Measurements from ENCODE around the gene CDH4.

Gene CDH4

DNA sequence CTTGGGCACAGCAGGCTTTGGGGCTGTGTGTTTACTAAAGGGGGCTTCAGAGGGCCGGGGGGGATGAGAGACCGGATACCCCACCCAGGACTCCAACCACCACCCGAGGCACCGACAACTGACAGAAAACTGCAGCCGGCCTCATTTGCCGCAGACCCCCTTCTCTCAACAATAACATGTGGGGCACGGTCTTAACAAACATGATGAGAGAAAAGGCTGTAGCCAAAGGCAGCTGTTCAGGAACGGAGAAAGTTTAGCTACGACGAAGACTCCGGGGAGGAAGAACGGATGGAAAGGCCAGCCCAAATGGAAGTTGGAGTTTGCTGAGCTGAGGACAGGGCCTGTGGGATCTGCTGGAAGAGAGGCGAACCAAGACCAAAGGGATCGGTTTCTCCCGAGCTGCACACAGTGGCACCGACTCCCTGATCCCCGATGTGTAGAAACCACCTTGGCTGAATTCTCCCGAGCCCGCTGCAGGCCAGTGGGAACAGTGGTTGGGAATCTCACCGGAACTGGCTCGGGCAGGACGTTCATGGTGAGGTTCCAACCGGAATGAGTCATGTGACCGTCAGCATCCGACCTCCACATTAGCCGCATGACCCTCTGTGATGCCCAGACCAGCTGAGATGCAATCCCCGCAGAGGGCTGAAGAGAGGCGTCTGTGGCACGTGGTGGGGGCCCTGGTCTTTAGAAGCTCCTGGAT lies 454.3 kb downstream of the CDH4 start:
- Mint-ChIP-seq H3K27me3 (no peaks in the 10 kb centered on the region), H3K36me3 (ENCODE audit: low read depth) (no peaks in the 10 kb centered on the region), H3K4me1 (ENCODE audit: low read depth) (no peaks in the 10 kb centered on the region), H3K4me3 (no peak overlapping the region), H3K27ac (no peak overlapping the region), H3K9me3 (peaks cover 7% of the 10 kb centered on the region)
- intact Hi-C loops (cut with micrococcal nuclease) = no loop called here

DNA sequence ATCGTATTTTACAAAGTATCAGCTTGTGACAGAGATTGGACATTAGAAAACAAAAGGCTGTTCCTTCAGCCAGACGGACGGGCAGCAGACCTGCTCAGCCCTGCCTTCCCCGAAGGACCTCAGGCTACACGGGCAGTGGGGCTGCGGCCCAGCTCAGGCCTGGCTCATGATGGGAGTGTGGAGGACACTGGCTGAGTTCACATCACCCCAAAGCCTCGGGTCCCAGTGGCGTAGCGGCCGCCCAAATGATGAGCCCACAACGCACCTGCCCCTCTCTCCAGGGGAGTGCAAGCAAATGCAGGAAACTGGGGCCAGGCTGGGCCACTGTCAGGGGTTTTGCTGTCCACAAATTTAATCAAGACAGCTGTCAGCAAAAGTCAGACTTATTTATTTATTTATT lies 456.8 kb downstream of the CDH4 start:
- intact Hi-C loops (cut with micrococcal nuclease) = no loop called here
- H3K4me1 Mint-ChIP-seq (ENCODE audit: low read depth) = no peaks in the 10 kb centered on the region

GRCh38 chr20:61710108-61710507 lies 458.0 kb downstream of the CDH4 start:
- intact Hi-C loops (cut with micrococcal nuclease) = no loop called here
- H3K27me3 Mint-ChIP-seq = no peaks in the 10 kb centered on the region
- no peaks in the 10 kb centered on the region for H3K36me3 Mint-ChIP-seq (ENCODE audit: low read depth)
- H3K27ac Mint-ChIP-seq = no peak overlapping the region
- peaks cover 17% of the 10 kb centered on the region for H3K9me3 Mint-ChIP-seq
- H3K4me3 Mint-ChIP-seq = no peak overlapping the region
- no peaks in the 10 kb centered on the region for H3K4me1 Mint-ChIP-seq (ENCODE audit: low read depth)

More for the DNA sequence above, 456.8 kb downstream of the CDH4 start:
- H3K36me3 Mint-ChIP-seq (ENCODE audit: low read depth) = no peaks in the 10 kb centered on the region
- H3K27me3 Mint-ChIP-seq = no peaks in the 10 kb centered on the region
- H3K4me3 Mint-ChIP-seq = no peak overlapping the region
- peaks cover 10% of the 10 kb centered on the region for H3K9me3 Mint-ChIP-seq
- H3K27ac Mint-ChIP-seq = no peak overlapping the region

DNA sequence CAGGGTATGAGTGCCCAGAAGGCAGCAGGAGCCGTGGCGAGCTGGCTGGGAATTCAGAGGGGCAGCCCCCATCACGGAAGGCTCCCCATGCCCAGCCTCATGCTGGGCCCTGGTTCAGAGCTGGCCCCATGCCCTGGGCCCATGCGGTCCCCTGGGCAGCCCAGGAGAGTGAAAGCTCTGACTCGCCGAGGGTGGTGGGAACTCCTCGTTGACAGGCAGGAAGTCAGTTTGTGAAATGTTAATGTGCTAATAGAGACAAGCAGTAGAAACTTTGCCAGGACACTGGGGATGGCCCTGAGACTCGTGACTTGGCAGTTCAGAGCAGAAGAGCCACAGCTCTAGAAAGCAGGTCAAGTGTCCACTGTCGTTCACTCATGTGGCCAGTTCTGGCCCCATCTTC lies 460.6 kb downstream of the CDH4 start:
- intact Hi-C loops (cut with micrococcal nuclease) = no loop called here
- Mint-ChIP-seq H3K27ac (no peak overlapping the region), H3K36me3 (ENCODE audit: low read depth) (no peaks in the 10 kb centered on the region), H3K27me3 (no peaks in the 10 kb centered on the region), H3K4me3 (no peak overlapping the region), H3K9me3 (peaks cover 31% of the 10 kb centered on the region), H3K4me1 (ENCODE audit: low read depth) (no peaks in the 10 kb centered on the region)

GRCh38 chr20:61718361-61719005 lies 466.4 kb downstream of the CDH4 start:
- Mint-ChIP-seq H3K27ac (no peak overlapping the region), H3K9me3 (peaks cover 21% of the 10 kb centered on the region), H3K36me3 (ENCODE audit: low read depth) (no peaks in the 10 kb centered on the region), H3K4me1 (ENCODE audit: low read depth) (no peaks in the 10 kb centered on the region), H3K27me3 (peaks cover 5% of the 10 kb centered on the region), H3K4me3 (no peak overlapping the region)
- intact Hi-C loops (cut with micrococcal nuclease) = no loop called here

GRCh38 chr20:61719691-61720347 lies 467.8 kb downstream of the CDH4 start:
- Mint-ChIP-seq H3K36me3 (ENCODE audit: low read depth) (no peaks in the 10 kb centered on the region), H3K4me3 (peak overlapping the region; percentile 68), H3K4me1 (ENCODE audit: low read depth) (no peaks in the 10 kb centered on the region), H3K27me3 (peaks cover 5% of the 10 kb centered on the region), H3K9me3 (peaks cover 16% of the 10 kb centered on the region), H3K27ac (peak overlapping the region; percentile 57)
- intact Hi-C loops (cut with micrococcal nuclease) = no loop called here

- Mint-ChIP-seq H3K4me1 (ENCODE audit: low read depth) (no peaks in the 10 kb centered on the region), H3K27ac (peak overlapping the region; percentile 57), H3K27me3 (peaks cover 5% of the 10 kb centered on the region), H3K4me3 (no peak overlapping the region), H3K9me3 (peaks cover 11% of the 10 kb centered on the region), H3K36me3 (ENCODE audit: low read depth) (no peaks in the 10 kb centered on the region)
- intact Hi-C loops (cut with micrococcal nuclease) = no loop called here
Measured at GRCh38 chr20:61720348-61720696, 468.3 kb downstream of the CDH4 start.

DNA sequence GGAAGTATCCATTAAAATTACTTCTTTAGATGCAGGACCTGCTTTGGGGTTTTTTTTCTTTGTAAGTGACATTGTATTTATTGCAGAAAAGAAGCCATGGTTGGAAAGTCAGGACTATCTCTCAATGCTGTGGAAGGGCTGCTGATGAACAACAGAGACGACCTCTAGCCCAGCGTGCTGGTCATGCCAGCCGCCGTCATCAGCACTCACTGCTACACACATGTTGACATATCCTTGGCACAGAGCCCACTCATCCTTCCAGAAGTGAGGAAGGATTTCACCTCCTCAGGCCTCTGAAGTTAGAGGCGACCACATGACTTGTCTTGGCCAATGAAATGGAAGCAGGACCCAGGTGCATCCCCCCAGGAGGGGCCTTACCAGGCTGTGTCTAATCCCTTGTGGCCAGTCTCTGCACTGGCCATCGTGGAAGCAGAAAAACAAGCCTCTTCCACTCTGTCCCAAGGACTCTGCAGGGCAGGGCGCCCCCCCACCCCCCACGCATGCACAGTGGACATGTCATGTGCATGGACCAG lies 470.2 kb downstream of the CDH4 start:
- intact Hi-C loops (cut with micrococcal nuclease) = no loop called here
- Mint-ChIP-seq H3K9me3 (no peaks in the 10 kb centered on the region), H3K4me3 (no peak overlapping the region), H3K27ac (no peak overlapping the region), H3K27me3 (peaks cover 5% of the 10 kb centered on the region), H3K4me1 (ENCODE audit: low read depth) (no peaks in the 10 kb centered on the region), H3K36me3 (ENCODE audit: low read depth) (no peaks in the 10 kb centered on the region)

DNA sequence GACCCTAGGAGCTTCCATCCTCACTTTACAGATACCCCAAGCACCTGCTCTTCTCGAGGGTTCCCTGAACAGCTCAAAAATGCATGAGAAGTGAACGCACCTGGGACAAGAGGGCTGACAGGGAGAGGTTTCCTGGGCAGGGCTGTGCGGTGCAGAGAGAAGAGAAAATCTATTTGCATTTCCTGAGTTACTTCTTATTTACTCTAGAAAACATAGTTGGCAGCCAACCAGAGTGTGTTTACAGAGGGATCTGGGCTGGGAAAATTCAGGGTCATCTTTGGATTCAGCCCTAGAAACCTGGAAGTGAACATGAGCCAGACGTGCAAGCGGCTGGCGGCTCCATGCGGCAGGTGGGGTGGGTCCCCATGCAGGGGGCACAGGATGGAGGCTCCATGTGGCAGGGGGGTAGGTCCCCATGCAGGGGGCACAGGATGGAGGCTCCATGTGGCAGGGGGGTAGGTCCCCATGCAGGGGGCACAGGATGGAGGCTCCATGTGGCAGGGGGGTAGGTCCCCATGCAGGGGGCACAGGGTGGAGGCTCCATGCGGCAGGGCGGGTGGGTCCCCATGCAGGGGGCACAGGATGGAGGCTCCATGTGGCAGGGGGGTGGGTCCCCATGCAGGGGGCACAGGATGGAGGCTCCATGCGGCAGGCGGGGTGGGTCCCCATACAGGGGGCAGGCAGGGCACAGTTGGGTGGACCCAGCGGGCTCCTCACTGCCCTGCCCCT lies 471.6 kb downstream of the CDH4 start:
- H3K4me1 Mint-ChIP-seq (ENCODE audit: low read depth) = no peaks in the 10 kb centered on the region
- H3K27ac Mint-ChIP-seq = no peak overlapping the region

DNA sequence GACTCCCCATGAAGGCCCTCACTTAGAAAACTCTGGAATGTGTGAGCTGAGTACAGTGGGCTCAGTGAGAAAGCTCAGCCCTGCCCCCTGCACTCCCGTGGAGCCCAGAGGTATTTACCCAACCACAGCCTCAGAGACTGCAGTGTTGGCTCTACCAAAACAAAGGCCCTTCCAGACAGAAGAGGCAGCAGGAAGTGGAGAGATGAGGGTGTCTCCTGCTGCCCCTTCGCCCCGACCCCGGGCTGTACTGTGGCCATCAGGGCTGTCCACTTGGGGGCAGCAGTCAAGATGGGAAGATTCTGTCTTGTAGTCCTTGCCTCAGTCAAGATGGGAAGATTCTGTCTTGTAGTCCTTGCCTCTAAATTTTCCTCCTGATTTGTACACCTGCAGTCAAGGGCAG lies 472.3 kb downstream of the CDH4 start:
- no peak overlapping the region for H3K4me3 Mint-ChIP-seq
- intact Hi-C loops (cut with micrococcal nuclease) = no loop called here
- peaks cover 5% of the 10 kb centered on the region for H3K27me3 Mint-ChIP-seq
- H3K4me1 Mint-ChIP-seq (ENCODE audit: low read depth) = no peaks in the 10 kb centered on the region
- H3K9me3 Mint-ChIP-seq = no peaks in the 10 kb centered on the region
- H3K36me3 Mint-ChIP-seq (ENCODE audit: low read depth) = no peaks in the 10 kb centered on the region
- no peak overlapping the region for H3K27ac Mint-ChIP-seq

More for the DNA sequence above, 471.6 kb downstream of the CDH4 start:
- no peaks in the 10 kb centered on the region for H3K36me3 Mint-ChIP-seq (ENCODE audit: low read depth)
- intact Hi-C loops (cut with micrococcal nuclease) = no loop called here
- no peaks in the 10 kb centered on the region for H3K9me3 Mint-ChIP-seq
- peaks cover 5% of the 10 kb centered on the region for H3K27me3 Mint-ChIP-seq
- H3K4me3 Mint-ChIP-seq = no peak overlapping the region

GRCh38 chr20:61725145-61725544 lies 473.1 kb downstream of the CDH4 start:
- H3K9me3 Mint-ChIP-seq = no peaks in the 10 kb centered on the region
- no peaks in the 10 kb centered on the region for H3K4me1 Mint-ChIP-seq (ENCODE audit: low read depth)
- no peak overlapping the region for H3K4me3 Mint-ChIP-seq
- intact Hi-C loops (cut with micrococcal nuclease) = no loop called here
- H3K27me3 Mint-ChIP-seq = peaks cover under 1% of the 10 kb centered on the region
- H3K36me3 Mint-ChIP-seq (ENCODE audit: low read depth) = no peaks in the 10 kb centered on the region
- H3K27ac Mint-ChIP-seq = no peak overlapping the region

GRCh38 chr20:61725966-61726365 lies 473.9 kb downstream of the CDH4 start:
- no peaks in the 10 kb centered on the region for H3K4me1 Mint-ChIP-seq (ENCODE audit: low read depth)
- no peaks in the 10 kb centered on the region for H3K36me3 Mint-ChIP-seq (ENCODE audit: low read depth)
- H3K9me3 Mint-ChIP-seq = no peaks in the 10 kb centered on the region

GRCh38 chr20:61726979-61727378 lies 474.9 kb downstream of the CDH4 start:
- no peaks in the 10 kb centered on the region for H3K36me3 Mint-ChIP-seq (ENCODE audit: low read depth)
- H3K27ac Mint-ChIP-seq = no peak overlapping the region
- no peaks in the 10 kb centered on the region for H3K9me3 Mint-ChIP-seq
- intact Hi-C loops (cut with micrococcal nuclease) = no loop called here
- H3K4me1 Mint-ChIP-seq (ENCODE audit: low read depth) = no peaks in the 10 kb centered on the region
- H3K27me3 Mint-ChIP-seq = no peaks in the 10 kb centered on the region
- no peak overlapping the region for H3K4me3 Mint-ChIP-seq

More at GRCh38 chr20:61725966-61726365, 473.9 kb downstream of the CDH4 start:
- intact Hi-C loops (cut with micrococcal nuclease) = no loop called here
- Mint-ChIP-seq H3K27me3 (no peaks in the 10 kb centered on the region), H3K4me3 (no peak overlapping the region), H3K27ac (no peak overlapping the region)

- H3K9me3 Mint-ChIP-seq = no peaks in the 10 kb centered on the region
- intact Hi-C loops (cut with micrococcal nuclease) = no loop called here
- no peak overlapping the region for H3K4me3 Mint-ChIP-seq
- no peaks in the 10 kb centered on the region for H3K27me3 Mint-ChIP-seq
- H3K4me1 Mint-ChIP-seq (ENCODE audit: low read depth) = no peaks in the 10 kb centered on the region
- no peaks in the 10 kb centered on the region for H3K36me3 Mint-ChIP-seq (ENCODE audit: low read depth)
- H3K27ac Mint-ChIP-seq = no peak overlapping the region
Measured at GRCh38 chr20:61727761-61728160, 475.7 kb downstream of the CDH4 start.

Measured in dendritic cell treated with granulocyte-macrophage colony-stimulating factor and Interleukin-4, amounts not matched to agents 40 ng/mL and 50 ng/mL, for 4 days (primary cell).